ENCODE data around the gene PCDHGB7.
"Not testable (repeated sequence)": the region's sequence is repeated elsewhere in the genome, so short reads cannot be mapped to it uniquely, and the experiment has no call there.

Gene PCDHGB7

GRCh38 chr5:141394401-141395187, 22.9 kb upstream of the PCDHGB7 start:
- not testable (repeated sequence) for FAIRE-seq; DNase-seq (ENCODE audit: low spot score)

DNA sequence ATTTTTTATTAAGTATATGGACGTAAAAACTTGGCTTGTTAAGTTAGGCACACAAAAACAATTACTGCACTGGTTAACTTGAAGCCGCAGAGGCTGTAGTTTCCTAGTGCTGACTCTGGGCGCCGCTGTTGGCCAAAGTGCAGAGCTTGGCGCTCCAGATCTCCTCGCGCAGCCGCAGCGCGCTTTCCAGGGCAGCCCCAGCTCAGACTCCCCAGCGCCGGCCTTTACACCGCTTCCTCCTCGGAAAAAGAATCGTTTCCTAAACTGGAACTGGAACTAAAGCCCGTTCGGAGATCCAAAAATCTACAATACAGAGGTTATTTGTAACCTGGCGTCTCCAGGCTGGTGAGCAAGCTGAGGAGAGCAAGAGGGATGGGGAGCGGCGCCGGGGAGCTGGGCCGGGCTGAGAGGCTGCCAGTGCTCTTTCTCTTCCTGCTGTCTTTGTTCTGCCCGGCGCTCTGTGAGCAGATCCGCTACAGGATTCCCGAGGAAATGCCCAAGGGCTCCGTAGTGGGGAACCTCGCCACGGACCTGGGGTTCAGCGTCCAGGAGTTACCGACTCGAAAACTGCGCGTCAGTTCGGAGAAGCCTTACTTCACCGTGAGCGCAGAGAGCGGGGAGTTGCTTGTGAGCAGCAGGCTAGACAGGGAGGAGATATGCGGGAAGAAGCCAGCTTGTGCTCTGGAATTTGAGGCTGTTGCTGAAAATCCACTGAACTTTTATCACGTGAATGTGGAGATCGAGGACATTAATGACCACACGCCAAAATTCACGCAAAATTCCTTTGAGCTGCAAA, 19.5 kb upstream of the PCDHGB7 start, which contains the start of gene PCDHGB5:
PCDHGB5 (plus strand) TSS at position 192 of the 796 bp plus-strand sequence; CDS start at position 373, 181 bp downstream.
- FAIRE-seq: not testable (repeated sequence)
- DNase-seq (ENCODE audit: low spot score): peak; percentile 12

DNA sequence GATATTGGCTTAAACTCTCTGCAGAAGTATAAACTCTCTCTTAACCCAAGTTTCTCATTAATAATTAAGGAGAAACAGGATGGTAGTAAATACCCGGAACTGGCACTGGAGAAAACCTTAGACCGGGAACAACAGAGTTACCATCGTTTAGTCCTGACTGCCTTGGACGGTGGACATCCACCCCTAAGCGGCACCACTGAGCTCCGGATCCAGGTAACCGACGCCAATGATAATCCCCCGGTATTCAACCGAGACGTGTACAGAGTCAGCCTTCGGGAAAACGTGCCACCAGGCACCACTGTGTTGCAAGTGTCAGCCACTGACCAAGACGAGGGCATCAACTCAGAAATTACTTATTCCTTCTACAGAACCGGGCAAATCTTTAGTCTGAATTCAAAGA, 18.9 kb upstream of the PCDHGB7 start:
- DNase-seq (ENCODE audit: low spot score): no peak
- no peak for FAIRE-seq

DNA sequence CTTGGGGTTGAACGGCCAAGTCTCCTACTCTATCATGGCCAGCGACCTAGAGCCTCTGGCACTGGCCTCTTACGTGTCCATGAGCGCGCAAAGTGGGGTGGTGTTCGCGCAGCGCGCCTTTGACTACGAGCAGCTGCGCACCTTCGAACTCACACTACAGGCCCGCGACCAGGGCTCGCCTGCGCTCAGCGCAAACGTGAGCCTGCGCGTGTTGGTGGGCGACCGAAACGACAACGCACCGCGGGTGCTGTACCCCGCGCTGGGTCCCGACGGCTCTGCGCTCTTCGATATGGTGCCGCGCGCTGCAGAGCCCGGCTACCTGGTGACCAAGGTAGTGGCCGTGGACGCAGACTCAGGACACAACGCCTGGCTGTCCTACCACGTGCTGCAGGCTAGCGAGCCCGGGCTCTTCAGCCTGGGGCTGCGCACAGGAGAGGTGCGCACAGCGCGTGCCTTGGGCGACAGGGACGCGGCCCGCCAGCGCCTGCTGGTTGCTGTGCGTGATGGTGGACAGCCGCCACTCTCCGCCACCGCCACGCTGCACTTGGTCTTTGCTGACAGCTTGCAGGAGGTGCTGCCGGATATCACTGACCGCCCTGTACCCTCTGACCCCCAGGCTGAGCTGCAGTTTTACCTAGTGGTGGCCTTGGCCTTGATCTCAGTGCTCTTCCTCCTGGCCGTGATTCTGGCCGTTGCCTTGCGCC, 17.8 kb upstream of the PCDHGB7 start:
- DNase-seq (ENCODE audit: low spot score) (no peak), FAIRE-seq (no peak)

DNA sequence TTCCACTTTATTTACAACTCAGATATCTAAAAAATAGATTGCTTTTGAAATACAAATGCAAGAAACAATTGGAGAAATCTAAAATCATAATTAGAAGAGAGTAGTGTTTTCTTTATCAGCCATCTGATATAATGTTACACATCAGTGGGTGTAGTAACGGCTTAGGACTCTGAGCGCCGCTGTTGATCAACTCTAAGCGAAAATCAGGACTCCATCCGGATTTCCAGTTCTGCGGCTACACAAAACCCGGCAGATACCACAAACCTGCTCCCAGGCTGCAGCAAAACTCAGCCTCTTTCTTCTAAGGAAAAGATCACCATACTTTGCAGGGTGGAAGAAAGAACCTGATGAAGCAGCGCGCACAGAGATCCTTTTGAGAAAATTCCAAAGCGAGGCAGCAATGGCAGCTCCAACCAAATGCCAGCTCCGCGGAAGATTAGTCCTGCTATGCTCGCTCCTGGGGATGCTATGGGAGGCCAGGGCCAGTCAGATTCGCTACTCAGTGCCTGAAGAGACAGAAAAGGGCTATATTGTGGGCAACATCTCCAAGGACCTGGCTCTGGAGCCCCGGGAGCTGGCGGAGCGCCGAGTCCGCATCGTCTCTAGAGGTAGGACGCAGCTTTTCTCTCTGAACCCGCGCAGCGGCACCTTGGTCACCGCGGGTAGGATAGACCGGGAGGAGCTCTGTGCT, 14.8 kb upstream of the PCDHGB7 start, which contains the start of gene PCDHGA9:
PCDHGA9 (plus strand) TSS at position 226 of the 691 bp plus-strand sequence; CDS start at position 401, 175 bp downstream.
- DNase-seq (ENCODE audit: low spot score) (no peak), FAIRE-seq (no peak)

DNA sequence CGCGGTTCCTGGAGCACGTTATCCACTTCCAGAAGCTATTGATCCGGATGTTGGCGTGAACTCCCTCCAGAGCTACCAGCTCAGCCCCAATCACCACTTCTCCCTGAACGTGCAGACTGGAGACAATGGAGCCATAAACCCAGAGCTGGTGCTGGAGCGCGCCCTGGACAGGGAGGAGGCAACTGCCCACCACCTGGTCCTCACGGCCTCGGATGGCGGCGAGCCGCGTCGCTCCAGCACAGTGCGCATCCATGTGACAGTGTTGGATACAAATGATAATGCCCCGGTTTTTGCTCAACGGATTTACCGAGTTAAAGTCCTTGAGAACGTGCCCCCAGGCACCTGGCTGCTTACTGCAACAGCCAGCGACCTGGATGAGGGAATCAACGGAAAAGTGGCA, 14.1 kb upstream of the PCDHGB7 start:
- DNase-seq (ENCODE audit: low spot score) (no peak), FAIRE-seq (no peak)

DNA sequence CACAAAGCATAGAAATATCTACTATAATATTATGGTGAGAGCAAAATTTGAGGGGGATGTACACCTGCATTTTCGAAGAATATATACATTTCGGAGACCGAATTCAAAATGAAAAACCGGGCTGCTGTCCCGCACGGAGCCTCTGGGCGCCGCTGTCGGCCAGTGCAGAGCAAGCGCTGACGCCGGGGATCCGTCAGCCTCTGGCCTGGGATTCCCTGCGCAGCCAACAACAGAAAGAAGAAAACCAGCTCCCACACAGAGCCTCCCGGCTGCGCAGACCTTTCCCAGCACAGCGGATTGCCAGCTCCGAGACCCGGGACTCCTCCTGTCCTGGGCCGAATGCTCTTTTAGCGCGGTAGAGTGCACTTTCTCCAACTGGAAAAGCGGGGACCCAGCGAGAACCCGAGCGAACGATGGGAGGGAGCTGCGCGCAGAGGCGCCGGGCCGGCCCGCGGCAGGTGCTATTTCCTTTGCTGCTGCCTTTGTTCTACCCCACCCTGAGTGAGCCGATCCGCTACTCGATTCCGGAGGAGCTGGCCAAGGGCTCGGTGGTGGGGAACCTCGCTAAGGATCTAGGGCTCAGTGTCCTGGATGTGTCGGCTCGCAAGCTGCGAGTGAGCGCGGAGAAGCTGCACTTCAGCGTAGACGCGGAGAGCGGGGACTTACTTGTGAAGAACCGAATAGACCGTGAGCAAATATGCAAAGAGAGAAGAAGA, 9.5 kb upstream of the PCDHGB7 start, which contains the start of gene PCDHGB6:
PCDHGB6 (plus strand) TSS at position 232 of the 716 bp plus-strand sequence; CDS start at position 414, 182 bp downstream.
- not testable (repeated sequence) for FAIRE-seq

GRCh38 chr5:141409598-141410306, 7.7 kb upstream of the PCDHGB7 start:
- FAIRE-seq (no peak), DNase-seq (ENCODE audit: low spot score) (no peak)

More for the DNA sequence above, 9.5 kb upstream of the PCDHGB7 start, which contains the start of gene PCDHGB6:
- DNase-seq (ENCODE audit: low spot score): not testable (repeated sequence)

GRCh38 chr5:141411575-141411974, 5.9 kb upstream of the PCDHGB7 start:
- DNase-seq (ENCODE audit: low spot score) (no peak), FAIRE-seq (no peak)

- no peak for FAIRE-seq
- DNase-seq (ENCODE audit: low spot score): peak; percentile 24
Observed at GRCh38 chr5:141412854-141413539, 4.5 kb upstream of the PCDHGB7 start, which contains the start of gene PCDHGA10. PCDHGA10 (plus strand) TSS chr5:141412987; CDS start chr5:141413176, 189 bp downstream.

DNA sequence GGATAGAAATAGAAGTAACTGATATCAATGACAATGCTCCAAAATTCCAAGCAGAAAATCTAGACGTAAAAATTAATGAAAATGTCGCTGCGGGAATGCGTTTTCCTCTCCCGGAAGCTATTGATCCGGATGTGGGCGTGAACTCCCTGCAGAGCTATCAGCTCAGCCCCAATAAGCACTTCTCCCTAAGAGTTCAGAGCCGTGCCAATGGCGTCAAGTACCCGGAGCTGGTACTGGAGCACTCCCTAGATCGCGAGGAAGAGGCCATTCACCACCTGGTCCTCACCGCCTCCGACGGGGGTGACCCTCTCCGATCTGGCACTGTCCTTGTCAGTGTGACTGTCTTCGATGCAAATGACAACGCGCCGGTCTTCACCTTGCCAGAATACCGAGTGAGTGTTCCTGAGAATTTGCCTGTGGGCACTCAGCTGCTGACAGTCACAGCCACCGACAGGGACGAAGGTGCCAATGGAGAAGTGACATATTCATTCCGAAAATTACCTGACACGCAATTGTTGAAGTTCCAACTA, 3.9 kb upstream of the PCDHGB7 start:
- FAIRE-seq (no peak), DNase-seq (ENCODE audit: low spot score) (no peak)

DNA sequence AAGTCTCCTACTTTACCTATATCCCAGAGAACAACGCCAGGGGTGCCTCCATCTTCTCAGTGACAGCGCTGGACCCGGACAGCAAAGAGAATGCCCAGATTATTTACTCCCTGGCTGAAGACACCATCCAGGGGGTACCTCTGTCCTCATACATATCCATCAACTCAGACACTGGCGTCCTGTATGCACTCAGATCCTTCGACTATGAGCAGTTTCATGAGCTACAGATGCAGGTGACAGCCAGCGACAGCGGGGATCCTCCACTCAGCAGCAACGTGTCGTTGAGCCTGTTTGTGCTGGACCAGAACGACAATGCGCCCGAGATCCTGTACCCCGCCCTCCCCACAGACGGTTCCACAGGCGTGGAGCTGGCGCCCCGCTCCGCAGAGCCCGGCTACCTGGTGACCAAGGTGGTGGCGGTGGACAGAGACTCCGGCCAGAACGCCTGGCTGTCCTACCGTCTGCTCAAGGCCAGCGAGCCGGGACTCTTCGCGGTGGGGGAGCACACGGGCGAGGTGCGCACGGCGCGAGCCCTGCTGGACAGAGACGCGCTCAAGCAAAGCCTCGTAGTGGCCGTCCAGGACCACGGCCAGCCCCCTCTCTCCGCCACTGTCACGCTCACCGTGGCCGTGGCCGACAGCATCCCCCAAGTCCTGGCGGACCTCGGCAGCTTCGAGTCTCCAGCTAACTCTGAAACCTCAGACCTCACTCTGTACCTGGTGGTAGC, 2.8 kb upstream of the PCDHGB7 start:
- DNase-seq (ENCODE audit: low spot score); FAIRE-seq: not testable (repeated sequence)

DNA sequence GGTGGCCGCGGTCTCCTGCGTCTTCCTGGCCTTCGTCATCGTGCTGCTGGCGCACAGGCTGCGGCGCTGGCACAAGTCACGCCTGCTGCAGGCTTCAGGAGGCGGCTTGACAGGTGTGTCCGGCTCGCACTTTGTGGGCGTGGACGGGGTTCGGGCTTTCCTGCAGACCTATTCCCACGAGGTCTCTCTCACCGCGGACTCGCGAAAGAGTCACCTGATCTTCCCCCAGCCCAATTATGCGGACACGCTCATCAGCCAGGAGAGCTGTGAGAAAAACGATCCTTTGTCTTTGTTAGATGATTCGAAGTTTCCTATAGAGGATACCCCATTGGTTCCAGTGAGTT, 2.2 kb upstream of the PCDHGB7 start:
- not testable (repeated sequence) for DNase-seq (ENCODE audit: low spot score); FAIRE-seq

GRCh38 chr5:141419074-141419880, 1.8 kb downstream of the PCDHGB7 start:
- FAIRE-seq: no peak
- no peak for DNase-seq (ENCODE audit: low spot score)

- FAIRE-seq: no peak
- no peak for DNase-seq (ENCODE audit: low spot score)
Observed at GRCh38 chr5:141420855-141421488, 3.5 kb downstream of the PCDHGB7 start, which contains the start of gene PCDHGA11. PCDHGA11 (plus strand) TSS chr5:141421051; CDS start chr5:141421228, 177 bp downstream.

GRCh38 chr5:141421489-141421855, 4.0 kb downstream of the PCDHGB7 start:
- FAIRE-seq: no peak
- no peak for DNase-seq (ENCODE audit: low spot score)

Measured in urothelium cell line (cell line).